ENCODE data around the gene PAF1. TPM values are rescaled to one million over a fixed set of nuclear protein-coding genes. Genes with fewer than 3 reads are reported as not detected.
"Not testable (repeated sequence)": the region's sequence is repeated elsewhere in the genome, so short reads cannot be mapped to it uniquely, and the experiment has no call there.

The PAF1 gene
- total RNA-seq, 1 donor from 2014 or later, result 47.1 TPM

DNA sequence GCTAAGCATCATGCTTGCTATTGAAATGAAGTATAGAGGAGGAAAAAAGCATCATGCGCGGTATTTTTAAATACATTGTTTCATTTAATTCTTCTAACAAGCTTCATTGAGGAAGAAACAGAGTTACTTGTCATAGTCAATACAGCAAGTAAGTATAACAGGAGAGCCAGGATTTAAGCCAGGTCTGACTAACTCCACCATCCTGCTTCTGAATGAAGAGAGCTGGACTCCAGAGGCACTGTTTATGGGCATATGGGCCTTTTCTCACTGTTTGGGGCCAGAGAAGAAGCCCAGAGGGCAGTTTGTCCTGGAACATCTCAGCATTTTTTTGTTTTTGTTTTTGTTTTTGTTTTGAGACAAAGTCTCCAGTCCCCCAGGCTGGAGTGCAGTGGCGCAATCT lies 40.8 kb downstream of the PAF1 start:
- intact Hi-C loops (cut with micrococcal nuclease), result loop anchor here (2.0 kb wide), 2 partner anchors 41 to 63 kb away; partner anchors contain the start of genes MED29, PAF1 and PLEKHG2
- peaks cover 51% of the 10 kb centered on the region for H3K4me1 Mint-ChIP-seq

GRCh38 chr19:39349326-39349725 lies 41.6 kb downstream of the PAF1 start:
- Mint-ChIP-seq H3K4me1 (peaks cover 59% of the 10 kb centered on the region), H3K4me3 (no peak overlapping the region), H3K36me3 (ENCODE audit: low read depth) (peaks cover 56% of the 10 kb centered on the region), H3K9me3 (no peaks in the 10 kb centered on the region), H3K27ac (no peak overlapping the region), H3K27me3 (no peaks in the 10 kb centered on the region)
- no peak for DNase-seq
- intact Hi-C loops (cut with micrococcal nuclease), result no loop called here

More for the DNA sequence above, 40.8 kb downstream of the PAF1 start:
- H3K27me3 Mint-ChIP-seq, result no peaks in the 10 kb centered on the region
- H3K36me3 Mint-ChIP-seq (ENCODE audit: low read depth), result peaks cover 52% of the 10 kb centered on the region
- no peaks in the 10 kb centered on the region for H3K9me3 Mint-ChIP-seq
- no peak for DNase-seq
- H3K4me3 Mint-ChIP-seq, result no peak overlapping the region
- H3K27ac Mint-ChIP-seq, result no peak overlapping the region

DNA sequence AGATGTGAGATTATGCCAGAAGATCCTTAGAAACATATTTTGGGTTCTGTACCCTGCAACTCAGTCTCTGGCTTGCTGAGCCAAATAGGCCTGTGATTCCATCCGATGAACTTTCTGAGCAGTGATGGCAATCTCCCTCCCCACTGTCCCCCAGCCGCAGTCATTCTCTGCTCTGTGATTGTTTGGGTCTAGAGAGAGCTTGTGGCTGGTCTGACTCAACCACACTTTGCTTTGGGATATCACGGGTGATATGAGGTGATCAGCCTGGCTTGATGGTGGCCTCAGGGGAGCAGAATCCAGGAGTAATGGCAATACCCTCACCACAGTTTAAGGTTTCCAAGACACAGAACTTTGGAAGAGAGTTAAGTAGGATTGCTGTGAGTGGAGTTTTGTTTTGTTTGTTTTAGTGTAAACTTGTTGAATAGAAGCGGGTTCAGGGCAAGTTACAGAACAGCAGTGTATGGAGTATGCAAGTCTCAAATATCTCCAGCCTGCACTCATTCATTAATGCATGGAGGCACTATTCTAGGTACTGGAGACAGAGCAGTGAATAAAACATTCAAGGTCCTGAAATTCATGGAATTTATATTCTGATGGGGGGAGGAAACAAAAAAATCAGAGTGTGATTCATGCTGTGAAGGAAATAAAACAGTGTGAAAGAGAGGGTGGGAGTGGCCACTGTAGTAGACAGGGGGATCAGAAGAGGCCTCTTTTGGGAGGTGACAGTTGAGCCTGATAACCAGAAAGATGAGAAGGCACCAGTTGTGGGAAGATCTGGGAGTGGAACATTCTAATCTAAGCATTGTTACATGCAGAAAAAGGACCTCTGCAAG lies 43.4 kb downstream of the PAF1 start:
- H3K27ac Mint-ChIP-seq, result peak overlapping the region; percentile 74
- no peaks in the 10 kb centered on the region for H3K9me3 Mint-ChIP-seq
- no peak for DNase-seq
- H3K36me3 Mint-ChIP-seq (ENCODE audit: low read depth), result peaks cover 54% of the 10 kb centered on the region
- H3K27me3 Mint-ChIP-seq, result no peaks in the 10 kb centered on the region
- H3K4me1 Mint-ChIP-seq, result peaks cover 74% of the 10 kb centered on the region
- H3K4me3 Mint-ChIP-seq, result no peak overlapping the region
- intact Hi-C loops (cut with micrococcal nuclease), result no loop called here

DNA sequence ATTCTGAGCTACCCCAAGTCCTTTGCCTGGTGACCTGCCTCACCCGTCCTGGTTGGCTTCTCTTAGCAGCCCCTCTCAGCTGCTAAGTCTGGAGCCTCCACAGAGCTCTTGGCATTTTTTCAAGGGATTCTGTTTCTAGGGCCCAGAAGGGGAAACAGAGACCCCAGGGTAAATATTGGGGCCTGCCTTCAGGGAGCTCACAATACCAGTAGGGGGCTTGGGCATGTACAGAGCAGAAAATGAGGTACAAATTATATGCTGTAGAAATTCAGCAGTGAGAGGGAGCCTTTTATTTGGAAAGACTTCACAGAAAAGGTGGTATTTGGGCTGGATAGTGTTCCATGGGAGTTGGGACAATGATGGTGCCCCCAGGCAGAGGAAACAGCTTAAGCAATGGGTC lies 45.0 kb downstream of the PAF1 start:
- Mint-ChIP-seq H3K36me3 (ENCODE audit: low read depth) (peaks cover 42% of the 10 kb centered on the region), H3K4me3 (no peak overlapping the region), H3K9me3 (no peaks in the 10 kb centered on the region), H3K27me3 (no peaks in the 10 kb centered on the region), H3K4me1 (peaks cover 65% of the 10 kb centered on the region), H3K27ac (no peak overlapping the region)
- no peak for DNase-seq
- intact Hi-C loops (cut with micrococcal nuclease), result no loop called here

DNA sequence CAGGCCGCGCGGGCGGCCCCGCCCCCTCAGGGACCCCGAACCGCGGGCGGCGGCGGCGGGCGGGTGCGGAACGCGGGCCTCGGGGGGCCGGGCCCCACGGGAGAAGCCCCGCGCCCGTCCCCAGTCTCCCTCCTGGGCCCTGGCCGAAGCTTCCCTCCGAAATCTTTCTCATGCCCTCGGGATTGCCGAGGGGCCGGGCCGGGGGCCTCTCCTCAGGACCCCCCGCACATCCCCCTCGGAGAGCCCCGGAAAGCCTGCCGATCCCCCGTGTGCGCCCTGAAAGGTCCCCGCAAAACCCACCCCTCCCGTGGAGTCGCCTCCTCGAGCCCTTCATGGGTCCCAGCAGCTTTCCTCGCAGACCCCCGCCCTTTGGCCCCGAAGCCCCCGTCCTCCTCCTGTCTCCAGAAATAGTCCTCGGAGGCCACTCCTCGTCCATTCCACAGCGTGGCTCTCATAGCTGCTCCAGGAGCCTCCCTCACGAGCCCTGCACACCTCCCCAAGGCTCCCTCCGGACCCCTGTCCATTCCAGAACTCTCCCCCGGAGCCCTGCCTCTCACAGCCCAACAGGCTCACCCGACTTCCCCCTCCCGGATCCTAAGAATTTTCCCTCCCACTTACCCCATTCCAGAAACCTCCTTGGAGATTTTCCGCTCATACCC lies 48.1 kb downstream of the PAF1 start:
- DNase-seq, result peak; percentile 69
- intact Hi-C loops (cut with micrococcal nuclease), result loop anchor here (1.0 to 5.0 kb wide), 2 partner anchors 49 to 105 kb away; partner anchors contain the start of genes MED29, PAF1 and SUPT5H
- H3K4me3 Mint-ChIP-seq, result peak overlapping the region; percentile 87
- H3K27ac Mint-ChIP-seq, result peak overlapping the region; percentile 84
- peaks cover 69% of the 10 kb centered on the region for H3K4me1 Mint-ChIP-seq
- H3K36me3 Mint-ChIP-seq (ENCODE audit: low read depth), result peaks cover 23% of the 10 kb centered on the region
- no peaks in the 10 kb centered on the region for H3K27me3 Mint-ChIP-seq
- no peaks in the 10 kb centered on the region for H3K9me3 Mint-ChIP-seq

DNA sequence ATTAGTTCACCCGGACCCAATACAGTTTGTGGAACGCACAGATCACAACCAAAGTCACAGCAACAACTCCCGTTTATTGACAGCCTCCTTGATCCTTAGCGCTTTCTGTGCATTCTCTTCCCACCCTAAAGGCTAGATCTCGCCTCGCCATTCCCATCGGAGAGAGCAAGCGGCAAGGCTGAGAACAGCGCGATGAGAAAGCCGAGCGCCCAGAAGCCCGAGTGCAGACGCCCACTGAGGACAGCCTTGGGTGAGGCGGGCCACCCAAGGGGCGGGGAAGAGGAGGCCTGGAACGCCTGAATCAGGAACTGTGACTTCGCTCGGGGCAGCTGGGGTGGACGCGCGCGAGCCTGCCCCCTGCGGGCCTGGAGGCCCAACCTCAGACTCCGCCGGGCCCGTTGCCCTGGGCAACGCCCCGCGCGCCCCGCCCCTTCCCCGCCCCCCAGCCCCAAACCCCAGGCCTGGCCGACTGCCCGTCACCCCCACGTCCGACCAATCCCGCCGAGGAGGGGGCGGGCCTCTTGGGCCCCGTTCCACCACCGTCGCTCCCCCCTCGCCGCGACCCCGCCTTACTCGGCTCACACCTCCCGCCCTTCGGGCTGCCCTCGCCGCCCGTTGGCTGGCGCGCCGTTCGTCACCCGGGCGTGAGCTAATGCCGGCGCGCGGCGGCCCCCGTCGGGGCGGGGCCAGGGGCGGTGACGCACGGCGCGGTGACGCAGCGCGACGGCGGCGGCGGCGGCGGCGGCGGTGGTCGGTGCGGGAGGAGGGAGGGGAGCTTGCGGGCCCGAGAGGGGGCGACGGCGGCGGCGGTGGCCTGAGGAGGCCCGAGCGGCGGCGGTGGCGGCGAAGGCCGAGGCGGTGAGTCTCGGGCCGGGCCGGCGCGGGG lies 48.9 kb downstream of the PAF1 start, which contains the start of gene SAMD4B:
SAMD4B (plus strand) TSS at position 703 of the 886 bp plus-strand sequence. CDS start 14,473 bp downstream, outside the sequence.
- Mint-ChIP-seq H3K9me3 (no peaks in the 10 kb centered on the region), H3K36me3 (ENCODE audit: low read depth) (peaks cover 19% of the 10 kb centered on the region), H3K4me1 (peaks cover 68% of the 10 kb centered on the region), H3K27ac (peak within 1 kb of the TSS; percentile 90), H3K4me3 (peak within 1 kb of the TSS; percentile 91), H3K27me3 (no peaks in the 10 kb centered on the region)
- DNase-seq, result peak; percentile 100
- intact Hi-C loops (cut with micrococcal nuclease), result loop anchor here (1.0 to 5.0 kb wide), 3 partner anchors 49 to 105 kb away; partner anchors contain the start of genes MED29, PAF1, PLEKHG2 and SUPT5H

DNA sequence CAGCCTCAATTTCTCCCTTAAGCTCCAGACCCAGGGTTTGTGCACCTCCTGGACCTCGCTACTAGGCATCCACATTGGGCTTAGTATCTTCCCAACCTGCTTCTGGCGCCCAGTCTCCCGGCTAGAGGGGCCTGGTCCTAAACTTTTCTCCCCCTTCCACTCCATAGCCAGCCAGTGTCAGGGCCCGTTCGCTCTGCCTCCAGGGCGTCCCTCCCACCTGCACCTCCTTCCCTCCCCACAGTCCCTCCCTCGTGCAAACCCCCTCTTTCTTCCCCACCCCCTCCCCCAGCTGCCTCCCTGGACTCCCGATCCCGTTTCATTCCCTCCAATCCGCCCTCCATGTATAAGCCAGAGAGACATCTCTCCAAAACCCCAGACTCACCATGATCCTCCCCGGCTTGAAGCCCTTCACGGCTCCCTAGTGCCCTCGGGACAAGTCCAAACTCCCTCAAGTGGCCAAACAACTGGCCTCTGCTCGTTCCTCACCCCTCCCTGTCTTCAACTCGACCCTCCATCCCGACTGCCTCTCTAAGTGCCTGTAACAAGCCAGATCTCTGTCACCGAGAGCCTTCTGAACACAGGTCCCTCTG lies 49.7 kb downstream of the PAF1 start:
- DNase-seq, result no peak
- intact Hi-C loops (cut with micrococcal nuclease), result loop anchor here (2.0 to 5.0 kb wide), 2 partner anchors 72 to 106 kb away; partner anchors contain the start of genes PLEKHG2 and SUPT5H
- no peaks in the 10 kb centered on the region for H3K9me3 Mint-ChIP-seq
- H3K4me1 Mint-ChIP-seq, result peaks cover 66% of the 10 kb centered on the region
- H3K4me3 Mint-ChIP-seq, result peak overlapping the region; percentile 91
- H3K27ac Mint-ChIP-seq, result peak overlapping the region; percentile 90
- peaks cover 19% of the 10 kb centered on the region for H3K36me3 Mint-ChIP-seq (ENCODE audit: low read depth)
- no peaks in the 10 kb centered on the region for H3K27me3 Mint-ChIP-seq

DNA sequence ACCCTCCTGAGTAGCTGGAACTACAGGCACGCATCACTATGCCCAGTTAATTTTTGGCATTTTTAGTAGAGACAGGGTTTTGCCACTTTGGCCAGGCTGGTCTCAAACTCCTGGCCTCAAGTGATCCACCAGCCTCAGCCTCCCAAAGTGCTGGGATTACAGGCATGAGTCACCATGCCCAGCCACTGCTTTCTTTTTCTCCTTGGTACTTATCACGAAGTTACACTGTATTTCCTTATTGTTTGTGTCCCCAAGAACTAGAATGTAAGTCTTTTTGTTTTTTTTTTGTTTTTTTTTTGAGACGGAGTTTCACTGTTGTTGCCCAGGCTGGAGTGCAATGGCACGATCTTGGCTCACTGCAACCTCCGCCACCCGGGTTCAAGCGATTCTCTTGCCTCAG lies 50.8 kb downstream of the PAF1 start:
- Mint-ChIP-seq H3K27ac (peak overlapping the region; percentile 83), H3K4me3 (peak overlapping the region; percentile 91), H3K4me1 (peaks cover 60% of the 10 kb centered on the region), H3K36me3 (ENCODE audit: low read depth) (peaks cover 20% of the 10 kb centered on the region)
- not testable (repeated sequence) for H3K27me3 Mint-ChIP-seq, H3K9me3 Mint-ChIP-seq, DNase-seq
- intact Hi-C loops (cut with micrococcal nuclease), result loop anchor here (2.0 to 5.0 kb wide), 2 partner anchors 73 to 107 kb away; partner anchors contain the start of genes PLEKHG2 and SUPT5H

DNA sequence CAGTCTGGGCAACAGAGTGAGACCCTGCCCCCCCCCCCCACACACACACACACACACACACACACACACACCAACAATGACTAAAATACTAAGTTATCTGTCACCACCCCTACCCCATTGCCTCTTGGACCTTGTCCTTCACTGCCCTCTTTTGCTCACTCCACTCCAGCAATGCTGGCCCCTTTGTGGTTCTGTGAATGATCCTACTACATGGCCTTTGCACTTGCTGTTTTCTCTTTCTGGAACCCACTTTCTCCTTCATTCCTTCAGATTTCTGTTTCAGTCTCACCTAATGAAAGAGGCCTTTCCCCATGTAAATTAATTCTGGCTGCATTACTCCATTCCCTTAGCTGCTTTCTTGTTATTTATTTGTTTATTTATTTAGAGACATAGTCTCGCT lies 51.2 kb downstream of the PAF1 start:
- H3K27me3 Mint-ChIP-seq, result no peaks in the 10 kb centered on the region
- peaks cover 19% of the 10 kb centered on the region for H3K36me3 Mint-ChIP-seq (ENCODE audit: low read depth)
- DNase-seq, result no peak
- no peaks in the 10 kb centered on the region for H3K9me3 Mint-ChIP-seq
- H3K4me3 Mint-ChIP-seq, result peak overlapping the region; percentile 91
- intact Hi-C loops (cut with micrococcal nuclease), result loop anchor here (2.0 to 5.0 kb wide), 2 partner anchors 73 to 108 kb away; partner anchors contain the start of genes PLEKHG2 and SUPT5H
- peak overlapping the region; percentile 83 for H3K27ac Mint-ChIP-seq
- H3K4me1 Mint-ChIP-seq, result peaks cover 59% of the 10 kb centered on the region

DNA sequence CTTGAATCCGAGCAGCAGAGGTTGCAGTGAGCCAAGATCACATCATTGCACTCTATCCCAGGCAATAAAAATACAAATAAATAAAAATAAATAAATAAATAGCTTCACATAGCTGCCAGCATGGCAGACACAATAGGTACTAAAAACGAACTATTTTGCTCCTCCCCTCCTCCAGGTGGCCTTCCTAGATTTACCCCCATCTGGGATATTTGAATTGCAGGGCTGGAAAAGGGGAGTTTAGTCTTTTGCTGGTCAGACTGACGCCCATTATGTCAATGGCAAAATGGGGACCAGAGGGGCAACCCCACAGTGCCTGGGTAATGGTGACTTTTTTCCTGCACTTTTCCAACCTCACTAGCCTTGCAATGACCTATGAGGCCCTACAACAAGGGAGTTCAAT lies 54.4 kb downstream of the PAF1 start:
- intact Hi-C loops (cut with micrococcal nuclease), result no loop called here
- Mint-ChIP-seq H3K9me3 (no peaks in the 10 kb centered on the region), H3K4me3 (peak overlapping the region; percentile 100), H3K36me3 (ENCODE audit: low read depth) (peaks cover 24% of the 10 kb centered on the region), H3K27me3 (no peaks in the 10 kb centered on the region), H3K27ac (peak overlapping the region; percentile 97), H3K4me1 (peaks cover 52% of the 10 kb centered on the region)
- no peak for DNase-seq

Measured in activated CD4-positive, alpha-beta T cell treated with anti-CD3 and anti-CD28 coated beads, Interleukin-2, amount 10 ng/mL, durations not matched to agents 24 days and 14 days (primary cell).